Measurements from ENCODE around the gene RFX4.

The RFX4 gene

GRCh38 chr12:106584104-106585064, 1.6 kb downstream of the RFX4 start:
- TF ChIP-seq CTCF (IDR thresholded peaks at IDR 0.05; ENCODE audit: borderline replicate concordance, extremely low read depth, low read length, poor library complexity, severe bottlenecking) (no peak), EZH2 (IDR thresholded peaks at IDR 0.05; ENCODE audit: borderline replicate concordance, low read depth, low read length, severe bottlenecking) (no peak)
- DNase-seq (no peak), ATAC-seq (ENCODE audit: insufficient read depth, low read depth) (no peak)
- Histone ChIP-seq H2AFZ (ENCODE audit: low read depth, low read length) (no peak overlapping the region), H3K4me1 (ENCODE audit: insufficient read depth, low read length) (no peaks in the 10 kb centered on the region), H3K4me2 (ENCODE audit: insufficient read depth, low read length) (no peak overlapping the region), H3K27me3 (ENCODE audit: insufficient read depth, low read length, poor library complexity) (peaks cover 5% of the 10 kb centered on the region), H4K20me1 (ENCODE audit: insufficient read depth, low read length) (no peaks in the 10 kb centered on the region), H3K9ac (ENCODE audit: low read depth, low read length) (no peak overlapping the region), H3K4me3 (ENCODE audit: low read depth in 1 of 2, low read length in 2 of 2) (no peak overlapping the region), H3K79me2 (ENCODE audit: insufficient read depth, low read length) (no peaks in the 10 kb centered on the region), H3K36me3 (ENCODE audit: insufficient read depth, low read length) (no peaks in the 10 kb centered on the region), H3K9me3 (ENCODE audit: insufficient read depth, low read length, severe bottlenecking) (no peaks in the 10 kb centered on the region), H3K27ac (ENCODE audit: low read length) (no peak overlapping the region)

GRCh38 chr12:106585105-106585520, 2.3 kb downstream of the RFX4 start:
- Histone ChIP-seq H3K36me3 (ENCODE audit: insufficient read depth, low read length) (no peaks in the 10 kb centered on the region), H3K27me3 (ENCODE audit: insufficient read depth, low read length, poor library complexity) (peaks cover 5% of the 10 kb centered on the region), H3K4me2 (ENCODE audit: insufficient read depth, low read length) (no peak overlapping the region), H3K4me1 (ENCODE audit: insufficient read depth, low read length) (no peaks in the 10 kb centered on the region), H3K79me2 (ENCODE audit: insufficient read depth, low read length) (no peaks in the 10 kb centered on the region), H2AFZ (ENCODE audit: low read depth, low read length) (no peak overlapping the region), H3K9me3 (ENCODE audit: insufficient read depth, low read length, severe bottlenecking) (no peaks in the 10 kb centered on the region), H4K20me1 (ENCODE audit: insufficient read depth, low read length) (no peaks in the 10 kb centered on the region), H3K9ac (ENCODE audit: low read depth, low read length) (no peak overlapping the region), H3K4me3 (ENCODE audit: low read depth in 1 of 2, low read length in 2 of 2) (no peak overlapping the region), H3K27ac (ENCODE audit: low read length) (no peak overlapping the region)
- ATAC-seq (ENCODE audit: insufficient read depth, low read depth) (no peak), DNase-seq (no peak)
- TF ChIP-seq EZH2 (IDR thresholded peaks at IDR 0.05; ENCODE audit: borderline replicate concordance, low read depth, low read length, severe bottlenecking) (no peak), CTCF (IDR thresholded peaks at IDR 0.05; ENCODE audit: borderline replicate concordance, extremely low read depth, low read length, poor library complexity, severe bottlenecking) (no peak)

- DNase-seq: no peak
- no peaks in the 10 kb centered on the region for H3K36me3 ChIP-seq (ENCODE audit: insufficient read depth, low read length)
- H3K4me1 ChIP-seq (ENCODE audit: insufficient read depth, low read length): no peaks in the 10 kb centered on the region
- H4K20me1 ChIP-seq (ENCODE audit: insufficient read depth, low read length): no peaks in the 10 kb centered on the region
- H3K4me3 ChIP-seq (ENCODE audit: low read depth in 1 of 2, low read length in 2 of 2): no peak overlapping the region
- H3K27me3 ChIP-seq (ENCODE audit: insufficient read depth, low read length, poor library complexity): peaks cover 5% of the 10 kb centered on the region
- H2AFZ ChIP-seq (ENCODE audit: low read depth, low read length): no peak overlapping the region
- TF ChIP-seq CTCF (IDR thresholded peaks at IDR 0.05; ENCODE audit: borderline replicate concordance, extremely low read depth, low read length, poor library complexity, severe bottlenecking) (no peak), EZH2 (IDR thresholded peaks at IDR 0.05; ENCODE audit: borderline replicate concordance, low read depth, low read length, severe bottlenecking) (no peak)
- H3K9ac ChIP-seq (ENCODE audit: low read depth, low read length): no peak overlapping the region
- no peaks in the 10 kb centered on the region for H3K9me3 ChIP-seq (ENCODE audit: insufficient read depth, low read length, severe bottlenecking)
- H3K27ac ChIP-seq (ENCODE audit: low read length): no peak overlapping the region
- no peak overlapping the region for H3K4me2 ChIP-seq (ENCODE audit: insufficient read depth, low read length)
- ATAC-seq (ENCODE audit: insufficient read depth, low read depth): no peak
- H3K79me2 ChIP-seq (ENCODE audit: insufficient read depth, low read length): no peaks in the 10 kb centered on the region
These were observed 2.9 kb downstream of the RFX4 start for GRCh38 chr12:106585521-106586277.
